Endothelial cell (in vitro differentiated cells): Measurements from ENCODE around the gene LIMD2. TPM values are rescaled to one million over a fixed set of nuclear protein-coding genes. Genes with fewer than 3 reads are reported as not detected.

ENCODE experiments used
- DNase-seq: peaks from one replicate; pipeline ENCODE4 v3.0.0; 2021; ENCODE audit warnings: low spot score
- H3K27ac Mint-ChIP-seq: one replicate; pipeline ENCODE4 v1.8.0; 2021; ENCODE audit warnings: mixed read lengths, inconsistent platforms; ENCODE audit not compliant: unreplicated experiment
- H3K27me3 Mint-ChIP-seq: one replicate; pipeline ENCODE4 v1.8.0; 2021; ENCODE audit warnings: mild to moderate bottlenecking, moderate library complexity, mixed read lengths, inconsistent platforms; ENCODE audit not compliant: unreplicated experiment
- H3K36me3 Mint-ChIP-seq: one replicate; pipeline ENCODE4 v1.8.0; 2021; ENCODE audit warnings: mild to moderate bottlenecking, low read depth, mixed read lengths, inconsistent platforms; ENCODE audit not compliant: unreplicated experiment
- H3K4me1 Mint-ChIP-seq: one replicate; pipeline ENCODE4 v1.8.0; 2021; ENCODE audit warnings: mild to moderate bottlenecking, mixed read lengths, inconsistent platforms; ENCODE audit not compliant: unreplicated experiment
- H3K4me3 Mint-ChIP-seq: one replicate; pipeline ENCODE4 v1.8.0; 2021; ENCODE audit warnings: mild to moderate bottlenecking, mixed read lengths, inconsistent platforms; ENCODE audit not compliant: unreplicated experiment
- H3K9me3 Mint-ChIP-seq: one replicate; pipeline ENCODE4 v1.8.0; 2021; ENCODE audit warnings: mixed read lengths, inconsistent platforms; ENCODE audit not compliant: unreplicated experiment
- total RNA-seq: library from RNA; stranded (reverse); fragmentation: NEBNext Ultra II Directional; extraction: Animal tissue kit (Norgen Biotek cat#: 25700); gene quantifications from one replicate; pipeline ENCODE4 v1.2.1, GENCODE V29; 2021; ENCODE audit not compliant: unreplicated experiment
- TF ChIP-seq, protein P1 (sequence below): fragments of 200-600 bp; sonication (generic); IDR thresholded peaks from one replicate; pipeline ENCODE4 v1.5.0; 2021; ENCODE audit warnings: antibody characterized with exemption; ENCODE audit not compliant: unreplicated experiment

LIMD2 gene
- total RNA-seq, 1 donor from 2014 or later = 132 TPM

DNA sequence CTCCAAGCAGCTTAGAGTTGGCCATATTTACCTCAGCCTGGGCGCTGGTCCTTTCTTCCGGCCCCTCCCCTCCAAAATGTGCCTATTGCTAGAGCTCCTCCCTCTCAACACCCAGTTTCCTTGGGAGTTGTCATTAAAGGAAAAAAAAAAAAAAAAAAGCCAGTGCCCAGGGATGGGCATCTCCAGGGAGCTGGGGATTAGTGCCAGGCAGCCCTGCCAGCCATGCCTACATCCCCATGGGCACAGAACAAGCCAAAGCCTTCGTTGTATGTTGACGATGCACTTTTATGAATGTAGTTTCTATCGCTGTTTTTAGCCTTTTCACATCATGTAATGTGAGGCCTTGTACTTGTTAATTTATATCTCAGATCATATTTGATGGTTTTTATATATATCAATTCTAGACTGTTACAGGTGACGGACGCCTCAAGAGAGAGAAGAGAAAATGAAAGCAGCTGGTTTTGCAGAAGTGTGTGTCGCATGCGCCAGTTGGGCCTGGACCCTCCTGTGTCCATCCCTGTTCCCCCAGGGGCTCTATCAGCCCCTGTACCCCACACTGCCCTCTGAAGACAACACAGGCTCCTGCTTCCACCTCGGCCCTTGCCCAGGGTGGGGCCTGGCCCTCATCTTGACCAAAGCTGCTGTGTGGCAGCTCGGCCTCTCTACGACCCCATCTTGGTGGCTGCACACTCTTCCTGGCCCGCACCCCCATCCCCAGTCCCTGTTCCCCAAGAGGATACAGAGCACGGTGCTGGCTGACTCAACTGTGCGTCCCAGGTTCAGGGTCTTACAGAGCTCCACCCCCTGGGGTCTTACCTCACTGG, 4.8 kb downstream of the LIMD2 start:
- Mint-ChIP-seq H3K27ac (no peak overlapping the region), H3K4me1 (peaks cover 15% of the 10 kb centered on the region), H3K9me3 (no peaks in the 10 kb centered on the region), H3K27me3 (peaks cover 24% of the 10 kb centered on the region), H3K36me3 (peaks cover 44% of the 10 kb centered on the region), H3K4me3 (peak overlapping the region; percentile 25)
- DNase-seq = no peak
- TF ChIP-seq, protein P1, sequence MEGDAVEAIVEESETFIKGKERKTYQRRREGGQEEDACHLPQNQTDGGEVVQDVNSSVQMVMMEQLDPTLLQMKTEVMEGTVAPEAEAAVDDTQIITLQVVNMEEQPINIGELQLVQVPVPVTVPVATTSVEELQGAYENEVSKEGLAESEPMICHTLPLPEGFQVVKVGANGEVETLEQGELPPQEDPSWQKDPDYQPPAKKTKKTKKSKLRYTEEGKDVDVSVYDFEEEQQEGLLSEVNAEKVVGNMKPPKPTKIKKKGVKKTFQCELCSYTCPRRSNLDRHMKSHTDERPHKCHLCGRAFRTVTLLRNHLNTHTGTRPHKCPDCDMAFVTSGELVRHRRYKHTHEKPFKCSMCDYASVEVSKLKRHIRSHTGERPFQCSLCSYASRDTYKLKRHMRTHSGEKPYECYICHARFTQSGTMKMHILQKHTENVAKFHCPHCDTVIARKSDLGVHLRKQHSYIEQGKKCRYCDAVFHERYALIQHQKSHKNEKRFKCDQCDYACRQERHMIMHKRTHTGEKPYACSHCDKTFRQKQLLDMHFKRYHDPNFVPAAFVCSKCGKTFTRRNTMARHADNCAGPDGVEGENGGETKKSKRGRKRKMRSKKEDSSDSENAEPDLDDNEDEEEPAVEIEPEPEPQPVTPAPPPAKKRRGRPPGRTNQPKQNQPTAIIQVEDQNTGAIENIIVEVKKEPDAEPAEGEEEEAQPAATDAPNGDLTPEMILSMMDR = no peak

DNA sequence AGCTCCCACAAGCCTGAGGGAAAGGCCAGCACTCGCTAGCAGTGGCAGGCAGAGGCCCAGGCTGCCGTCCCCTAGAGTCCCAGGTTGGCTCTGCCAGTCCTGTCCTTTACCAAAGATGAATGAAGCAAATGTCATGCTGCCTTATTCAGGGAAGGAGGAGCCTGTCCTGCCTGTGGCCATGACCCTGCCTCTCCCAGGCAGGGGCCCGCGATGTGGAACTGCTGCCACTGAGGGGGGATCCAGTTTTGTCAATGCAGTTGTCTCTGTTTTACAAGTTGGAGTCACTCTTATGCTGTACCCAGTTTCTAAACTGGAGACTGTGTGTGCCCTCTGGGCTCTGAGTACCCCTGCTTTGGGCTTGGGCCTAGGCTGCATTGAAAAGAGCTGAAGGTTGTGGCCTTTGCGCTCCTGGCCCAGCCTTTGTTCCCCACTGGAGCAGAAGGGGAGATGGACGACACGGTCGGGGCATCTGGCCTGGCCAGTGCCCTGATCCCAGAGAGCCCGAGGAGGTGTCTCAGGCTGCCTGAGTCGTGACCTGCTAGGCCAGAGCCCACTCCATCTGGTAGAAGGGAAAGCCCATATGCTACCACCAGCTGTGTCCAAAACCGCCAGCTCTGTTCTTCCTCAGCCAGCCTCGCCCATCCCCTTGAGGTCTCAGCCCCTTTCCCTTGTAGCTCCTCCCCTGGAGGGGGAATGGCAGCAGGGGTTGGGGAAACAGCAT, 5.5 kb downstream of the LIMD2 start:
- DNase-seq = no peak
- Mint-ChIP-seq H3K4me1 (peaks cover 15% of the 10 kb centered on the region), H3K27me3 (peaks cover 25% of the 10 kb centered on the region), H3K9me3 (no peaks in the 10 kb centered on the region), H3K4me3 (peak overlapping the region; percentile 25), H3K27ac (no peak overlapping the region), H3K36me3 (peaks cover 52% of the 10 kb centered on the region)
- TF ChIP-seq, protein P1 = no peak

DNA sequence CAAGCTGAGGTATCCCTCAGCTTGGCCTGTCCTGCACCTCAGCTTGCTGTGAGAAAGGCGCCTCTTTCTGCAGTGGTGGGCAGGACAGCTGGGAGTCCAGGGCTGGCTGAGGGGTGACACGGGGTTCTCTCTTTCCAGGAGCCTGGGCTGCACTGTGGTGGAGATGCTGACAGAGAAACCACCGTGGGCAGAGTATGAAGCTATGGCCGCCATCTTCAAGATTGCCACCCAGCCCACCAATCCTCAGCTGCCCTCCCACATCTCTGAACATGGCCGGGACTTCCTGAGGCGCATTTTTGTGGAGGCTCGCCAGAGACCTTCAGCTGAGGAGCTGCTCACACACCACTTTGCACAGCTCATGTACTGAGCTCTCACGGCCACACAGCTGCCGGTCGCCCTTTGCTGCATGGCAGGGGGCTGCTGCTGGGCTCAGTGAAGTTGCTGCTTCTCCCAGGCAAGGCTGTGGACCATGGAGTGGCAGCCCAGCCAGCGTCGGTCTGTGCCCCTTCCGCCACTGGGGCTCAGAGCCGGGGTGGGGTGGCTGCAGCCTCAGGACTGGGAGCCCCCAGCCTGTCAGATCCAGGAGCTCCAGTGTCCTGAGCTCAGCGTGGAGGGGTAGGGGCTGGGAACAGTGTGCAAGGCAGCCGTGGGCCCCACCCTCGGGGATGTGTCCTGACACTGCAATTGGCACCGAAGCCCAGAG, 6.4 kb downstream of the LIMD2 start:
- peak overlapping the region; percentile 26 for H3K4me3 Mint-ChIP-seq
- H3K27ac Mint-ChIP-seq = peak overlapping the region; percentile 43
- peaks cover 57% of the 10 kb centered on the region for H3K36me3 Mint-ChIP-seq
- H3K9me3 Mint-ChIP-seq = no peaks in the 10 kb centered on the region
- DNase-seq = no peak
- peaks cover 24% of the 10 kb centered on the region for H3K27me3 Mint-ChIP-seq
- H3K4me1 Mint-ChIP-seq = peaks cover 18% of the 10 kb centered on the region
- TF ChIP-seq, protein P1 = no peak

DNA sequence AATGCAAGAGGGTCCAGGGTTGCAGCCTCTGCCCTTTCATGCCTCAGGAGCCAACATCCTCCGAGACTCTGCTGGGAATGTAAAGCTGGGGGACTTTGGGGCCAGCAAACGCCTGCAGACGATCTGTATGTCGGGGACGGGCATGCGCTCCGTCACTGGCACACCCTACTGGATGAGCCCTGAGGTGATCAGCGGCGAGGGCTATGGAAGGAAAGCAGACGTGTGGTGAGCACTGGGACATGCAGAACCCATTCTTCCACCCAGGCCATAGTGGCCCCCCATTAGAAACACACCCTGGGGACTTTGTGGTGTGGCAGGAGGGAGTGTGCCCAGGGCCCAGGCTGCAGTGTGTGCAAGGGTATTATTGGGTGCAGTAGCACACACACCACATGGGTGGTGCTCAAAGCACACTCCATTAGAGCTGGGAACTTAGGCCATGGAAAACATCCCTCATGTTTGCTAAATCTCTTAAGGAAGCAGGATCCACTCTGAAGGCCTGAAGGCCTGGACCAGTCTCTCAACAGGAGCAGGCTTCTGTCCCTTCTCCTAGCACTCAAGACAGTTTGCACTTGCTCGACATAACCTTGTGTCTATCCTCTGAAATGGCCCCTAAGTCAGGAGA, 7.6 kb downstream of the LIMD2 start:
- TF ChIP-seq, protein P1 = no peak
- H3K27me3 Mint-ChIP-seq = peaks cover 16% of the 10 kb centered on the region
- H3K4me1 Mint-ChIP-seq = peaks cover 16% of the 10 kb centered on the region
- H3K27ac Mint-ChIP-seq = no peak overlapping the region
- H3K4me3 Mint-ChIP-seq = peak overlapping the region; percentile 47
- H3K9me3 Mint-ChIP-seq = no peaks in the 10 kb centered on the region
- no peak for DNase-seq
- peaks cover 63% of the 10 kb centered on the region for H3K36me3 Mint-ChIP-seq
